ENCODE data around the gene RASEF. TPM values are rescaled to one million over a fixed set of nuclear protein-coding genes. Genes with fewer than 3 reads are reported as not detected.

The RASEF gene
- total RNA-seq, 1 experiment from 2014 or later = 0.12 TPM

GRCh38 chr9:83070261-83070660 is 7.3 kb upstream of the RASEF start:
- H3K4me2 ChIP-seq (ENCODE audit: low read length) = no peak overlapping the region
- ChIA-PET RAD21 (ENCODE audit: low non-redundant PET in 1 of 2, low total read pairs in 2 of 2, uncharacterized antibody in 2 of 2, unreplicated experiment in 2 of 2) (no interaction called here), CTCF (no interaction called here)

GRCh38 chr9:83069651-83070050 is 6.7 kb upstream of the RASEF start:
- H3K4me3 ChIP-seq (replicated peaks in 1 of 2; ENCODE audit: low read depth in 1 of 2, low read length in 2 of 2) = no peak overlapping the region
- POLR2A ChIA-PET = no interaction called here
- DNase-seq (ENCODE audit: low read depth, low spot score) = no peak
- intact Hi-C loops (cut with micrococcal nuclease) = loop anchor here (10.0 kb wide), 1 partner anchor 55 kb away; no protein-coding TSS in a partner anchor
- H3K27me3 ChIP-seq (ENCODE audit: insufficient read depth, low read length) = no peaks in the 10 kb centered on the region
- BruUV-seq (replicated peaks) = no TSS peak
- no peaks in the 10 kb centered on the region for H3K9me2 ChIP-seq (ENCODE audit: insufficient read depth)
- TF ChIP-seq MAX (IDR thresholded peaks at IDR 0.05) = no peak
- no peaks in the 10 kb centered on the region for H4K20me1 ChIP-seq (ENCODE audit: insufficient read depth)
- no peak overlapping the region for H3K27ac ChIP-seq (ENCODE audit: low read depth, low read length)
- RAD21 ChIA-PET (ENCODE audit: low non-redundant PET in 1 of 2, low total read pairs in 2 of 2, uncharacterized antibody in 2 of 2, unreplicated experiment in 2 of 2) = no interaction called here
- no peaks in the 10 kb centered on the region for H3K79me2 ChIP-seq (ENCODE audit: insufficient read depth, low read length)
- H3K9me3 ChIP-seq (ENCODE audit: control insufficient read depth in 1 of 2, insufficient read depth in 1 of 2, low read depth in 1 of 2, low read length in 2 of 2) = no peaks in the 10 kb centered on the region
- H3K9ac ChIP-seq (ENCODE audit: low read length) = no peak overlapping the region
- H3K4me2 ChIP-seq (ENCODE audit: low read length) = no peak overlapping the region
- H3K36me3 ChIP-seq (ENCODE audit: control insufficient read depth in 1 of 2, insufficient read depth in 2 of 2, low read length in 2 of 2) = no peaks in the 10 kb centered on the region
- H3K4me1 ChIP-seq (ENCODE audit: control insufficient read depth in 1 of 2, insufficient read depth in 2 of 2, low read length in 2 of 2) = no peaks in the 10 kb centered on the region
- no peak for ATAC-seq
- no peak overlapping the region for H2AFZ ChIP-seq (ENCODE audit: low read depth, low read length, poor library complexity, severe bottlenecking)
- CTCF ChIA-PET = no interaction called here

More at GRCh38 chr9:83070261-83070660, 7.3 kb upstream of the RASEF start:
- DNase-seq (ENCODE audit: low read depth, low spot score) (no peak), ATAC-seq (no peak)
- no peaks in the 10 kb centered on the region for H3K4me1 ChIP-seq (ENCODE audit: control insufficient read depth in 1 of 2, insufficient read depth in 2 of 2, low read length in 2 of 2)
- no peaks in the 10 kb centered on the region for H3K36me3 ChIP-seq (ENCODE audit: control insufficient read depth in 1 of 2, insufficient read depth in 2 of 2, low read length in 2 of 2)
- no peaks in the 10 kb centered on the region for H3K79me2 ChIP-seq (ENCODE audit: insufficient read depth, low read length)
- BruUV-seq (replicated peaks) = no TSS peak
- no peaks in the 10 kb centered on the region for H4K20me1 ChIP-seq (ENCODE audit: insufficient read depth)
- POLR2A ChIA-PET = no interaction called here
- TF ChIP-seq CEBPB (IDR thresholded peaks at IDR 0.05; ENCODE audit: low read depth) (no peak), ELF1 (IDR thresholded peaks at IDR 0.05; ENCODE audit: borderline replicate concordance, low read depth) (no peak), TCF7L2 (IDR thresholded peaks at IDR 0.05; ENCODE audit: borderline replicate concordance, extremely low read depth, insufficient read depth, insufficient read length) (no peak), RAD21 (IDR thresholded peaks at IDR 0.05; ENCODE audit: low read depth) (no peak), FOSL1 (IDR thresholded peaks at IDR 0.05; ENCODE audit: low read depth) (no peak), ZBTB33 (IDR thresholded peaks at IDR 0.05; ENCODE audit: extremely low read depth, insufficient replicate concordance, low read length) (no peak)
- H3K9me2 ChIP-seq (ENCODE audit: insufficient read depth) = no peaks in the 10 kb centered on the region
- no peak overlapping the region for H2AFZ ChIP-seq (ENCODE audit: low read depth, low read length, poor library complexity, severe bottlenecking)
- H3K9me3 ChIP-seq (ENCODE audit: control insufficient read depth in 1 of 2, insufficient read depth in 1 of 2, low read depth in 1 of 2, low read length in 2 of 2) = no peaks in the 10 kb centered on the region
- H3K27me3 ChIP-seq (ENCODE audit: insufficient read depth, low read length) = no peaks in the 10 kb centered on the region
- no peak overlapping the region for H3K27ac ChIP-seq (ENCODE audit: low read depth, low read length)
- no peak overlapping the region for H3K4me3 ChIP-seq (replicated peaks in 1 of 2; ENCODE audit: low read depth in 1 of 2, low read length in 2 of 2)
- intact Hi-C loops (cut with micrococcal nuclease) = no loop called here
- no peak overlapping the region for H3K9ac ChIP-seq (ENCODE audit: low read length)
